ENCODE results near the gene IMPACT.

The IMPACT gene

DNA sequence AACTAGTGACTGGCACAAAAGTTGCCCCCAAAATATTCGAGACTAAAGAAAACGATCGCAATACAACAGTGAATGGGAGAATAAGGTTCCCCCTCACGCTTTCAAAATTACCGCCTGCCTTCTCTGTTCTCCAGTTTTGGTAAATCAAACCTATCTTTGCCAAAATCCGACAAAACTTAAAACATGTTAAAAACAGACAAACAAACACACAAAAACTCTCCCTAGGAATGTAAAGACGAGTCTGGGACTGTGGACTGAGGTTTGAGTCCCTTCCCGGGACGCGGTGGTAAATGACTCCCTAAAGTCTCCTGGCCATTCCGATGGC is 435 bp upstream of the IMPACT start:
- no peak for DNase-seq (ENCODE audit: low spot score)

DNA sequence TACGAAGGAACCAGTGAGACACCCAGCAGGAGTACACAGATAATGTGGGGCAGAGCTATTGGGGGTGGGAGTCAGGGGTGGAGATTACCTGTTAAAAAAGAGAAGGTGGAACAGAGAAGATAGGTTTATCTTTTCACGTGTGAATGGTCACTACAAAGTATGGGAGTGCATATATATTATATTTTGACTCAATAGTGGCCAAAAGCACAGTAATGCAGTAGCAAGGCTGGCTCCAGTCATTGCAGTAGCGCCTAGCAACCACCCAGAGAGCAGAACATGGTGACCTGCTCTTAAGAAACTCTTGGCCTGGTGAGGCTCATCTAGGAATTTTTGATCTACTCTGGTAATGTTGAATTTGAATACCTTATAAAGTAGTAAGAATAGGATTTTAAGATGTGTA is 1.0 kb downstream of the IMPACT start:
- no peak for DNase-seq (ENCODE audit: low spot score)

DNA sequence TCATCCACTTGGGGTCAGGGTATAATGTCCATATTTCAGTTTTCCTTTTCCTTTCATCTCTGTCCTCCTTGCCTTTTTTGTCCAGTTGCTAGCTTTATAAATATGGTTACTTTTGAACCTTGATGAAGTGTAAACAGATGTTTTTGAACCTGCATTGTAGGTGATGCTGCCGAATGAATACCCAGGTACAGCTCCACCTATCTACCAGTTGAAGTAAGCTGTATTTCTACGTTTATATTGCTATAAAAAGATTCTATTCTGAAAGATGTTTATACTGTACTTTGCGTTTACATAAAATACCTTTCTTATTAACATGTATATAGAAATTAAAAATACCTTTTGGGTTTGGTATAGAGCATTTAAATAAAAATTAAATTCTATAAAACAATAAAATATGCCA is 2.2 kb downstream of the IMPACT start:
- DNase-seq (ENCODE audit: low spot score) = no peak

DNA sequence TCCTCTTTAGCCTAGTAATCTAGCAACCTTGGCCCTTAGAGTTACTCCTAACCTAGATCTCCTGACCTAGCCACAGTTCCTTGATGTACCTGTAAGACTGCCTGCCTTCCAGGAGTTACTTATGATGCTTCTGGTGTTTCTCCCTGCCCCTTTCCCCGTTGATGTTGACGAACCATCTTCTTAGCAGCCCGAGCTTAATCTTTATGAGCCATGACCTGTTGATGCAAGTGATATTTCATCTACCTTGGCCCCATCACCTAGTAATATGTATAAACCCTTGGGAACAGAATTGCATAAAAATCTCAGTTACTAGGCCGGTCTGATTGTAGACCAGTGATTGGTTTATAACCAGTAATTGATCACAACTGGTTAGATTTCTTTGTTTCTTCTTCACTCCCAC is 2.7 kb downstream of the IMPACT start:
- no peak for DNase-seq (ENCODE audit: low spot score)

DNA sequence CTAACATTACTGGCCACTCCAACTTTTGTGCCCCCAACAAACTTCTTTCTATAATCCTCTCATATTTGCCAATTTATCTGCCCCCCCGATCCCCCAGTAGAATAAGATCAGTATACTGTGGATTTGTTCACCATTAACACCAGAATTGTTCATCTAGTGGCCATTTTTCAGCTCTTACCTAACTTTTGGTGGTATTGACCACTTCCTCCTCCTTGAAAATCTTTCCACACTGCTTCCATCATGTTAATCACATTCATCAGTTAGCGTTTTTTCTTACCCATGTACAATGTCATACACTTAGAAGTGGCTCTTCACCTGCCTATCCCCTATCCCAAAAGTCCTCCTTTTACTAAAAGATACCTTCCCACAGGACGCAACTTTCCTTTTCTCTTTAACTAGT is 6.1 kb downstream of the IMPACT start:
- DNase-seq (ENCODE audit: low spot score) = no peak

DNA sequence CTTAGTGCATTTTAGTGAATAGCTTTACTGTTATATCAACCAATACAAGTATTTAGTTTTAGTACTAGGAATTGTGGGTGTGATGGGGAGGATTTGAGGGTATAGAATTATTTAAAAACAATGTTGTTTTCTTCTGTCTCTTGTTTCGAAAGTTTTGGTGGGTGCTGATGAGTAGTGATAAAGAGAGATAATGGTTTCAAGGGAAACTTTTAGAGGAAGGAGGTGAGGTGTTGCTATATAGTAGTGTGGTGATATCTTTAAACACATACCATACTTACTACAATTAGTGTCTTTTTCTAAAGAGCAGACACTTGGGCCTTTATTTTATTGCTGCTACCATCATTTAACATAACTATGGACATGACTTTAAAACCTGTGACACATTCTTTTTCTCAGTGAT is 10.5 kb downstream of the IMPACT start:
- no peak for DNase-seq (ENCODE audit: low spot score)

DNA sequence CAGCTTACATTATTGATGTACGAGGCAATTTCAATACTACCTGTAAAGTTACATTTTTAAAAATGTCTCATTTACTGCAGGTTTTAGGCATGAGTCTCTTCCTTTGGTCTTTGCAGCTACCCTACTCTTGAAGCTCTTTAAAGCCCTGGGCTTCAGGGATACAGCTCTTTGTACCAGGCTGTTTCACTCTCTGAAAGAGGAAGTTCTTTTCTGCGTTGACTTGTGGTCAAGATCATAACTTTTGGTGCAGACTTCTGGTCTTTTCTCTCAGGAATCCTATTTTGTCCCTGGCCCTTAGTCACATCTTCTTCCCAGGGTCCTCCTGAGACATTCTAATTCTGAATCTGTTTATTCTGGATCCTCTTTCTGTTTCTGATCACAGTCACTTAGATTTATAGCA is 17.4 kb downstream of the IMPACT start:
- peak; percentile 20 for DNase-seq (ENCODE audit: low spot score)

DNA sequence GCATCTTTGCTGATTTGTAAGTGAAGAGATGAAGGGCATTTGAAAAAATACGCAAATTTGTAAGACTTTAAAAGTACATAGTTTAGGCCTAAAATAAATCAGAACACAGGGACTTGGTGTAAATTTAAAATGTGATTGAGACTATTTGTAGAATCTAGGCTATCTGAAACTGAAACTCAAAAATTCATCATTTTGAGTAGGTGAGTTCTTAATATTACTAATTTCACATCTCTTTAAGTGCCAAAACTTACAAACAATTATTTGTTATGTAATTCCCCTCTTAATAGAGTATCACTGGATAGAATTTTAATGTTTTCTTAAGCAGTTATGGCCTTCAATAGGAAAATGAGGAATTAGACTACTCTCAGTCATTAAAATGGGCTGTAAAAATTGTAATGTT is 20.0 kb downstream of the IMPACT start:
- DNase-seq (ENCODE audit: low spot score) = no peak

DNA sequence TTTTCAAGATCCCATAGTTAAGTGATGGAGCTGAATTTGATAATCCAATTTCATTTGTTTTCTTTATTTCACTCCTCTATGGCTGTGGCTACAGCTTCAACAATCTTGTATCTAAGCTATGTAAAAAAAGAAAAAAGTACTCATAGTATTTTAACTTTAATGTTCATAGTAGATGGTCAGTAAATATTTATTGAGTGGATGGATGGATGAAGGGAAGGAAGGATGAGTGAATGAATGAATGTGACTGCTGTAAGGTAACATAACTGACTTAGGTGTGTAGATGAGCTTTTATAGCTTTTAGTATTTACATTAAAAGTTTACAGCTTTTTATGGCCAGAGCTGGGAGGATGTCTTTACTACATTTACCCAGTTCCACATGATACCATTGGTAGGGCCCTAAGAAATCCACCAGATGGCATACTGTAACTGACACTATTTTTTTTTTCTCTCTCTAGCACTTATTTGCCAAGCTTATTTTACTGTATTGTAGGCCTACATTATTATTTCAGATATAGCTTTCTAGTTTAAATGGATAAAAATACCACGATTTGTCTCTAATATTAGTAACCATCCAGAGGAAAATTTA is 20.6 kb downstream of the IMPACT start:
- no peak for DNase-seq (ENCODE audit: low spot score)

DNA sequence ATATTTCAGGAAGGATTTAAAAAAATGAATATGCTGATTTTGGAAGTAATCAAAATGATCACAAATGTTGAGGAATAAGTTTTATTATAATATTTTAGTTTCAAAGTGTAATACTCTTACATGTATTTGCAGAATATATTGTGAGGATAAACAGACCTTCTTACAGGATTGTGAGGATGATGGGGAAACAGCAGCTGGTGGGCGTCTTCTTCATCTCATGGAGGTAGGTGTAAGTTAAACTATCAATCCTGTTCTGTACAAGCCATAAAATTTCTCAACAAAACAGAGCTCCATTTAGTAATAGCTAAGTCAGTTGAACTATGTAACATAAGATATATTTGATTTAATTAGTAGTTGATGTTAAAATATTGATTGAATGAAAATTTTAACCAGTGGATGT is 21.5 kb downstream of the IMPACT start:
- no peak for DNase-seq (ENCODE audit: low spot score)

DNA sequence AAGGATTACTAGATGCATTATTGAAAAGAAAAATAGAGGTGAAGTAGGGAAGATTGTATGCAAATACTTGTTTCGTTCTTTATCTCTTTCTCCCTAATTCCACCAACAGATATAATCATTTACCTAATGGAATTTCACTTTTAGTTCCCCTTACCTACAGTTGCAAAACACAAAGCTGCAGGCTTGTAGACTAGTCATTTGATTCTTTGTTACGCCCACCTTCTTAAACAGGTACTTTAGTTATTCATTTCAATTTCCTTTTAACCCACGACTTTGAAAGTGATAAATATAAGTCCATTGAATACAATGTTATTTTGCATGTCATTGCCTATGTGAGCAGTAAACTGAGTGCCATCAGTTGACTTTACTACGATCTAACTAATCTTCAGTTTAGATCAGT is 30.1 kb downstream of the IMPACT start:
- no peak for DNase-seq (ENCODE audit: low spot score)

DNA sequence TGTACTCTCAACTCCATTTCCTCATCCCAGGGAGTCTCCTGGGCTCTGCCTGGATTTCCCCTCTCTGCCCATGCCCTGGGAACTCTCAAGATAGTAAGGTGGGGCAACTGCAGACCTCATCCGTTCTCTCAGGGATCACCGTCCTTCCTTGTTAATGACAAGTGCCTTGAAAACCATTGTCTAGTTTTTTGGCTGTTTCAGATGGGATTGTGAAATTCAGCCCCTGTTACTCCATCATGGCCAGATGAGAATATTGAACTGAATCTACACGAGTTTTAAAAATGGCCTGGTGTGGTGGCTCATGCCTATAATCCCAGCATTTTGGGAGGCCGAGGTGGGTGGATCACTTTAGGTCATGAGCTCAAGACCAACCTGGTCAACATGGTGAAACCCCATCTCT is 33.3 kb downstream of the IMPACT start:
- no peak for DNase-seq (ENCODE audit: low spot score)

DNA sequence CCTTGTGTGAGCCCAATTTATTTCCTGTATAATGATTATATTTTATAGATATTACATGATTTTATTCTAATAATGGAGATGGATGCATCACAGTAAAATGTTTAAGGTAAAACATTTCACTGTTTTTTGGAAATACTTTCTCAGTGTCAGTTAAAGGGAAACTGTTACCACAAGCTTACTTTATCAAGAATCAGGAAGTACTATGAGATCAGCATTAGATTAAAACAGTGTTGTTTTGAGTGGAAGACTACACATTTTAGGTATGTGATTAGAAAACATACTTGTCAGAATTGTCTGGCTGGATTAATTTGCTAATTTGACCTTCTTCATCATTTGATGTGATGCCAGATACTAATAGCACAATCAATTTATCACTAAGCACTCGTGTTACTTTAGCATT is 33.9 kb downstream of the IMPACT start, which contains the start of gene HRH4:
Gene HRH4 (plus strand): TSS at position 250 of the 400 bp plus-strand sequence. CDS start 92 bp downstream, at position 342.
- DNase-seq (ENCODE audit: low spot score) = no peak

DNA sequence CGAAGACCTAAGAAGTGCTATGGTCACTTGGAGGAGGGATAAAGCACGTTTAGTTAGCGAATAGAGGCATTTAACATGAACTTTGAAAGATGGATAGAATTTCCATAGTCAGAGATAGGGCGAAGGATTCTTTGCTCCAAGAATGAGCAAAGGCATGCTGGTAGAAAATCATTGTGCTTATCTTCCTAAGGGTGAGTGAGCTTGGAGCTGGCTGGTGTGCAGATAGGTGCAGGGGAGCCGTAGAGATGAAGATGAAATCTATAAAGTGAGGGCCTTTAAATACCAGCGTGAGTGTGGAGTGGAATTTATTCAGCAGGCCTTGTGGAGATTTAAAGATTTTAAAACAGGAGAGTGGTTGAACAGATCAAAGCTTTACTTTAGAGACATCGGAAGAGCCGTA is 35.5 kb downstream of the IMPACT start:
- no peak for DNase-seq (ENCODE audit: low spot score)

DNA sequence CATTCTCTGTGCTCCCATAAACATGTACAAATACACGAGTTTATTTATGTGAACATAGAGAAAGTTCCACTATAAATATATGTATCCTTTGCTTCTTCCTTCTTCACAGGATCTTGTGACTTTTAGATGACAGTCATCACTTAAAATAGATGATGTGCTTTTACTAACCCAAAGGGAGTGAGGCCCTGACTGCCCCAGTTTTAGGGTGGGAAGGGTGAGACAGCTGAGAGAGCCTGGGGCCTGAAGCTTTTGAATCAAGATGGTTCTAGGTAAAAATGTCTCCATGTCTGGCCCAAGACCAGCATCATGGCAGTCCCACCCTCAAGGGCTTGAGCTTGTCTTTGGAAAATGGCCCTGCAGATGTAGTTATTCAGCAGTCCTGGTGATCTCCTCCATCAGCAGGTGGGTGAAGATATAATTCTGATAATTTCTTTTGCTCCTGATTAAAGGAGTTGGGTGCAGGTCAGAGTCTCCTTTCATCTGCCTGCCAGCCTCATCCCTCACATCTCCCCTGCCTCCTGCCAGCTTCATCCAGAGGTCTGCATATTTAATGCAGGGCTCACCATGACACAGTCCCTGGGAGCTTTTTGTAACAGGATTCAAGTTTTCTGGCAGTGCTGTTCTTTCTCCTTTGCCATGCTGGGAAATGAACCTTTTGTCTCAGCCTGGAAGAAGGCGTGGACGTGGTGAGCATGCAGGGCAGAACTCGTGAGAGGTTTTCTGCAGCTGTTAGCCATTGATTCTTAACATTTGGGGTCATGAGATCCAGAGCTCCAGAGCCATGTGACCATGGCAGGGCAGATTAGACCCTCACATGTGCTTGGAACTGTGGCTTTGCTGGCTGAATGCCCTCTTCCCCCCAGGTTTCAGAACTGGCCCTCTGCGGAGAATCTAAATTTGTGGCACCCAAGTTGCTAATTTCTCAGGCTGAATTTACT is 36.6 kb downstream of the IMPACT start:
- DNase-seq (ENCODE audit: low spot score) = peak; percentile 6

DNA sequence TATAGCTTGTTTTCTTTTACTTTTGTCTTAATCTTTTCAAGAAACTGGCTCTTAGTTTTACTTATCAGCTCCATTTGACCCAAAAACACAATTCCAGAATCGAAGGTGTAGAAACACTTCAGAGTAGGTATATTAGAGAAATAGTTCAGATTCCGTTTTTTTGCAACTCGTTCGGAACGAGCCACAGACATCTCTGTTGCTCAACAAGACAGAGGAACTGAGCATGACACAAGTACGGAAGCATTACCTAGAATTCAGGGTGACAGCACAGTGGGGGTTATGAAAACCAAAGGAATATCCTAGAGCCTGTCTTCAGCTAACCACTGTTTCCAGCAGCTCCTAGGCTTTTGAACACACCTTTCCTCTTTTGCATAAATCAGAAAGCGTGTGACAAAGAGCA is 39.0 kb downstream of the IMPACT start:
- DNase-seq (ENCODE audit: low spot score) = no peak

DNA sequence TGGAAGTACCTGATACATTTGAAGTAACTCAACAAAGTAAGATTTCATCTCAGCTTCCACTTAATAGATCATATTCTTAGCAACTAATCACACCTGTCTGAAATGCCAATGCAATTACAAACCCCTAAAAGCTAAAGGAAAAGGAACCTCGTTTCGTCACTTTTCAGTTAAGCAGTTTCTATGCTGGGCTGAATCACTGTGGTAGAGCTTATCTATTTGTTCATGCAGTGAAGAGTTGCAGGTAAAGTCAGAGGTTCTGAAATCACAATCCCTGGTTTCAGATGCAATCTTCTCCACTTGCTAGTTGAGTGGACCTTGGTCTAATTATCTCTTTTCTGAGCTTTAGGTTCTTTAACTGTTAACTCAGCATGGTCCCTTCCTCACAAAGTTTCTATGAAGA is 40.3 kb downstream of the IMPACT start:
- DNase-seq (ENCODE audit: low spot score) = no peak

DNA sequence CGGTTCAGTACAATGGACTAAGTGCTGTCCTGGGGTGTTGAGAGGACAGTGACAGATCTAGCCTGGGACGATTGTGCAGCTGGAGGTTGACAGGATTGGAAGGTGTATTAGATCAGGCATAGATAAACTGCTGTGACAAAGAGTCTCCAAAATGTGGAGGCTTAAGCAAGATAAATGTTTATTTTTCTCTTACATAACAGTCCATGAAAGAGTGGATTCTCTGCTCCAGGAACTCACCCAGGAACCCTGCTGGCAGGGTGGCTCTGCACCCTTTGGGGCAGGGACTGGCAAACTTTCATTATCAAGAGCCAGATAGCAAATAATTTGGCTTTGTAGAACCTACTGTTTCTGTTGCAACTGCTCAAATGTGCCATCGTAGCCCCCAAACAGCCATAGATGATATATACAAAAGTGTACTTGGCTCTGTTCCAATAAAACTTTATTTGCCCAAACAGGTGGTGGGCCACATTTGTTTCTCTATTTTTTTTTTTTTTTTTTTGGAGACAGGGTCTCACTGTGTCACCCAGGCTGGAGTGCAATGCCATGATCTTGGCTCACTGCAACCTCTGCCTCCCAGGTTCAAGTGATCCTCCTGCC is 43.6 kb downstream of the IMPACT start:
- no peak for DNase-seq (ENCODE audit: low spot score)

DNA sequence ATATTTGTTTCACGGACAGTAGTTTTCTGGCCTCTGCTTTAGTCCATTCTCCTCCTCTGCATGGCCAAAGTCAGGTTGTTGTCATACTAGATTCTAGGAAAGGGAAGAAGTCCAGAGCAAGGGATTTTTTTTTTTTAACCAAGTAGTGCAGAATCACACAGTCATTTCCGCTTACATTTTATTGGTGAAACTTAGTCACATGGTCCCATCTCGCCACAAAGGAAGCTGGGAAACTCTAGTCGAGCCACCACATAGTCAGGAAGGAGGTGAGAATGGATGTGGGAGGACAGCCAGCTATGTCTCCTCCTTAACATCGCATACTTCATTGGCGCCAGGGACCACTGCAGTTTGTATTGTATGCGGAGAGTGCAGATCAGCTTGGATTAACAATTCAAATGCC is 44.3 kb downstream of the IMPACT start:
- no peak for DNase-seq (ENCODE audit: low spot score)

DNA sequence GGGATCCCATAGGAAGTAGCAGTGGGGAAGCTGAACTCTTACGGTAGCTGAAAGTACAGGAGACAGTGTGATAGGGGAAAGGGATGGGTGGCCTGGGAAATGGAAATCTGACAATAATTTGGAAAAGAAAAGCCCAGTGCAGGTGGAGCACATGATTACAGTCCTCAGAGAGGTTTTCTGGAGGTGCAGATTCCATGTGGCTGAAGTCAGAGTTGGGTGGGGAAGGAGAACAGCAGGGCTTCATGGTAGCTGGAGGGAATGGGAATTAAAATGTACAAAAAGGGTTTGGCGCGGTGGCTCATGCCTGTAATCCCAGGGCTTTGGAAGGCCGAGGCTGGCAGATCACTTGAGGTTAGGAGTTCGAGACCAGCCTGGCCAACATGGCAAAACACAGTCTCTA is 46.1 kb downstream of the IMPACT start:
- no peak for DNase-seq (ENCODE audit: low spot score)

DNA sequence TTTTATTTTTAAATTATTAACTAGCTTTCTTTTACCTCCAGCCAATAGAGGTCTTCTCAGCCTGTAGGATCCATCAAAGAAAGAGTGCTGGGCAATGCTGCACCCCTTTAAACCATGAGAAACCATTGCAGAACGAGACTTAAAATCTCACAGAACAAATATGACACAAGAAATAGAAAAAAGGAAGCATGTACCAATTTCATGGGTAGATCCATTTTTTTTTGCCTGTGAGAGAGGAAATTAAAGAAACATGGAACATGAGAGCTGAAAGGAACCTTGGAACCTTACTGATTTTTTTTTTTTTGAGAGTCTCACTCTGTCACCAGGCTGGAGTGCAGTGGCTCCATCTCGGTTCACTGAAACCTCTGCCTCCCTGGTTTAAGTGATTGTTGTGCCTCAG is 47.9 kb downstream of the IMPACT start:
- DNase-seq (ENCODE audit: low spot score) = no peak

DNA sequence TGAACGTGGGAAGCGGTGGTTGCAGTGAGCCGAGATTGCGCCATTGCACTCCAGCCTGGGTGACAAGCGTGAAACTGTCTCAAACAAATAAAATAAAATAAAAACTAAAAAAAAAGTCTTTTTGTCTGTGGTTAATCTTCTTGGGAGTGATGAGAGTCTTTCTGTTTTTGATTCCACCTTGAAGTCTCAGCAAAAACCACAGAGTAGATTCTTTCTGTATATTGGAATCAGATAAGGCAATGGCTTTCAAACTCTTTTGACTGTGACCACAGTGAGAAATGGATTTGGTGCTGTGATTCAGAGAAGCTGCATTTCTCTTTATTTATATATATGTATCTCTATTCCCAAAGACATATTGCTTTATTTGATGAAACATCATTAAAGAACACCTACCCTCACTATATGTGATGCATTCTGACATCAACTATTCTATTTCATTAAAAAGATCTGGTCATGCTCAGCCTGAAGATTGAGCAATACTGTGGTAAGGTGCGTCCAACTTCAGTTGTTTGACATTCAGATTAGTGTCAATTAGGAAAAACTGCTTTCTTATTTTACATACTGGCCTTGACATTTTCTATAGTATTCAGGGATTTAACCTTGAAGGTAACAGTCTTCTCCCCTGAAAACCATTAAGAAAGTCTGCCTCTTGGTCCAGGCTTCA is 49.6 kb downstream of the IMPACT start:
- DNase-seq (ENCODE audit: low spot score) = no peak

DNA sequence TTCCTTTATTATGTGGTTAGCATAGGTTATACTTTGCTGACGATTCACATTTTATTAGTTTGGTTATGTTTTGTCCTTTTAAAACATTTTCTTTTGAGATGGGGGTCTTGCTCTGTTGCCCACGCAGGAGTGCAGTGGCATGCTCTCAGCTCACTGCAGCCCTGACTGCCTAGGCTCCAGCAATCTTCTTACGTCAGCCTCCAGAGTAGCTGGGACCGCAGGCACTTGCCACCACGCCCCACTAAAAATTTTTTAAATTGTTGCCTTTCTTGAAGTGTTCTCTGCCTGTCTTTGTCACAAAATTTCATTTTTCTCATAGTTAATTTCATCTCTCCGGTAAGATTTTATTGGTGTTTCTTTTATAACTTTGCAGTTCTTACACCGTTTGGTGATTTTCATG is 52.9 kb downstream of the IMPACT start:
- no peak for DNase-seq (ENCODE audit: low spot score)
